HG03060 (cell line): Measurements from ENCODE around the gene ADAMTSL5.
A peak's percentile ranks its signal among the peaks of the same experiment; 100 is the strongest.
"Not testable (repeated sequence)": the region's sequence is repeated elsewhere in the genome, so short reads cannot be mapped to it uniquely, and the experiment has no call there.

ENCODE experiments used
- ATAC-seq: cut with Tn5 transposase; IDR thresholded peaks from one replicate; pipeline ENCODE4 v1.9.1; 2021; ENCODE audit warnings: low read depth, moderate number of reproducible peaks; ENCODE audit not compliant: unreplicated experiment

The ADAMTSL5 gene

GRCh38 chr19:1483131-1483978 is 29.5 kb downstream of the ADAMTSL5 start:
- no peak for ATAC-seq

- no peak for ATAC-seq
Measured at GRCh38 chr19:1482361-1483130, 30.3 kb downstream of the ADAMTSL5 start.

- no peak for ATAC-seq
Measured at GRCh38 chr19:1481893-1482360, 30.9 kb downstream of the ADAMTSL5 start.

- no peak for ATAC-seq
Measured at GRCh38 chr19:1481224-1481892, 31.5 kb downstream of the ADAMTSL5 start.

GRCh38 chr19:1478934-1479707 is 33.7 kb downstream of the ADAMTSL5 start, which contains the start of gene C19orf25:
Gene C19orf25, minus strand, starts transcription at chr19:1479215. Its CDS starts 312 bp downstream, at chr19:1478903.
- peak; percentile 61 for ATAC-seq

GRCh38 chr19:1477056-1477455 is 35.8 kb downstream of the ADAMTSL5 start:
- not testable (repeated sequence) for ATAC-seq

- no peak for ATAC-seq
Measured at GRCh38 chr19:1475751-1476437, 36.9 kb downstream of the ADAMTSL5 start.

GRCh38 chr19:1474765-1475351 is 38.0 kb downstream of the ADAMTSL5 start:
- ATAC-seq = no peak

GRCh38 chr19:1474011-1474764 is 38.6 kb downstream of the ADAMTSL5 start:
- no peak for ATAC-seq

- ATAC-seq = no peak
Measured at GRCh38 chr19:1473085-1473851, 39.6 kb downstream of the ADAMTSL5 start.

GRCh38 chr19:1472231-1473084 is 40.4 kb downstream of the ADAMTSL5 start:
- no peak for ATAC-seq

GRCh38 chr19:1471515-1472160 is 41.2 kb downstream of the ADAMTSL5 start:
- ATAC-seq = no peak

GRCh38 chr19:1471010-1471514 is 41.8 kb downstream of the ADAMTSL5 start:
- ATAC-seq = no peak

- ATAC-seq = no peak
Measured at GRCh38 chr19:1470305-1471009, 42.4 kb downstream of the ADAMTSL5 start.

GRCh38 chr19:1470055-1470304 is 42.8 kb downstream of the ADAMTSL5 start:
- ATAC-seq = no peak
